Thymus (tissue), 11 donors: ENCODE results near the gene ZMYND10. TPM values are rescaled to one million over a fixed set of nuclear protein-coding genes. Genes with fewer than 3 reads are reported as not detected.
A peak's percentile ranks its signal among the peaks of the same experiment; 100 is the strongest.

Source experiments
- DNase-seq, 9 donors: peaks; one replicate each; pipeline ENCODE4 v3.0.0-alpha.2; 2013; ENCODE audit warnings: low spot score in 9 of 9, low read depth in 6 of 9, missing footprints in 1 of 9
- H3K27ac ChIP-seq, 2 donors: one replicate each; pipeline ENCODE4 v1.5.1; 2013; ENCODE audit warnings: control low read depth in 1 of 2, low read depth in 1 of 2, low read length in 1 of 2, mild to moderate bottlenecking in 1 of 2, moderate library complexity in 1 of 2
- H3K27me3 ChIP-seq, 2 donors: one replicate each; pipeline ENCODE4 v1.5.1; 2013; ENCODE audit warnings: low read length in 1 of 2; ENCODE audit not compliant: control insufficient read depth in 2 of 2, insufficient read depth in 1 of 2
- H3K36me3 ChIP-seq, 2 donors: one replicate each; pipeline ENCODE4 v1.5.1; 2013; ENCODE audit warnings: low read length in 1 of 2, mild to moderate bottlenecking in 1 of 2, moderate library complexity in 1 of 2; ENCODE audit not compliant: control insufficient read depth in 2 of 2, insufficient read depth in 2 of 2
- H3K4me1 ChIP-seq, 2 donors: one replicate each; pipeline ENCODE4 v1.5.1; 2013; ENCODE audit warnings: low read length in 2 of 2; ENCODE audit not compliant: control insufficient read depth in 2 of 2, insufficient read depth in 2 of 2
- H3K4me3 ChIP-seq, 2 donors: one replicate each; pipeline ENCODE4 v1.5.1; 2013; ENCODE audit warnings: low read length in 2 of 2, control low read depth in 1 of 2, mild to moderate bottlenecking in 1 of 2
- H3K9me3 ChIP-seq, 2 donors: one replicate each; pipeline ENCODE4 v1.5.1; 2013; ENCODE audit warnings: low read length in 1 of 2, mild to moderate bottlenecking in 1 of 2; ENCODE audit not compliant: control insufficient read depth in 2 of 2, insufficient read depth in 1 of 2
- WGBS: extraction: QIAGEN DNeasy Blood & Tissue Kit; methylation state at CpG from one replicate; pipeline ENCODE4 v1.1.7; 2013; 5-methylcytosine and 5-hydroxymethylcytosine counted together
- polyA plus RNA-seq: library from polyadenylated mRNA; stranded (reverse); fragments of 200-250 nt; gene quantifications from one replicate; pipeline ENCODE4 v1.2.3, GENCODE V29; 2013
- total RNA-seq: library from RNA; stranded (reverse); fragments of 120-200 nt; gene quantifications from one replicate; pipeline ENCODE4 v1.2.4, GENCODE V29; 2013
- donor health status: healthy.

Gene ZMYND10
- total and polyA plus RNA-seq, 2 donors = 0.66 to 5.5 TPM

DNA sequence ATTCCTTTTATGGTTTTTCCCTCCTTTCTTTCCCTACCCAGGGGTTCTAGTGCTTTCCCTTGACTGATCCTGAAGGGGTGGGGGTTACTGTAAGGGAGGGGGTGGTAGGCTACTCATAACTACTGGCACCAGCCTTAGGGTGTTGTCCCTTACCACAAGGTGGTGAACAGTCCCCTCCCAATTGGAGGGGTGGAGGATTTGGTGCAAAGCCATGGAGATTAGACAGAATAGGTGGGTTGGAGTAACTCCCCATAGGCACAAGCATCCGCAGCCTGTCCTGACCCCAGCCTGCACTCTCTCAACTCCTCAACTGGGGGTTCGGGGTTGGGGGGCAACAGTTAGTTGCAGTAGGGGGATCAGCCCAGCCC is 20.4 kb downstream of the ZMYND10 start:
- peaks cover 25 to 28% of the 10 kb centered on the region in 2 donors for H3K36me3 ChIP-seq
- H3K27ac ChIP-seq = no peak overlapping the region
- H3K27me3 ChIP-seq = no peaks in the 10 kb centered on the region
- no peak for DNase-seq
- peaks cover 0 to 4% of the 10 kb centered on the region in 2 donors for H3K9me3 ChIP-seq
- peaks cover 14 to 37% of the 10 kb centered on the region in 2 donors for H3K4me1 ChIP-seq
- 95% methylated on average over 2 of the region's 2 CpGs for WGBS
- no peak overlapping the region for H3K4me3 ChIP-seq

DNA sequence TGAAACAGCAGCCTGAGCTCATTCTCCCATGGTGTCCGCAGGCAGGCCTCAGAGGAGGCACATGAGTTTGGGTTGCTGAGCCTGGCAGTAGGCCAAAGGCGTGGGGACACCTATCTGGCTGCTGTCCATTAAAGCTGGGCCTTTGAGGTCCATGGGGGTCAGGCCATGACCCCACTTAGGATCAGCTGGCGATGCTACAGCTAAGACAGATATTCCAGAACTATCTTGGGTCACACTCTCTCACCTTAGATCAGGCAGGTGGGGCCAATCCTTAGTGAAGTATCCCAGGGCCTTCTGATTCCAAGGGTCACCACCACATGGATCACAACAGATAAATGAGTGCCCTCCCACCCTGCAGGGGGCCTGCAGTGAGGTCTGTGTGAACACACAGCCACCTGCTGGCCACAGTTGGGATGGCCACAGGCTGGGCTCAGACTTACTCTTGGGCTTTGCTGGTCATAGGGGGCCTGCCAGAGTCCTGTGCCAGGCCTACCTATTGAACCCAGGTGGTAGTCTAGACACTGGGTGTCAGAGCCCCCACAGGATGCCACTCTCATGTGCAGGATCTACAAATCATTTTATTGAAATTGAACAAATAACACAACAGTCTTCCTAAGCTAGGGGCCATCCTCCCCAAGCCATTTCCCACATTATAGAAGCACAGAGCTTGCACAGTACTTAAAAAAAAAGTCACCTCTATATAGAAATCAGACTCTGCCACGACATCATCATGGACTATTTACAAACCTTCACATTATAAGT is 21.0 kb downstream of the ZMYND10 start:
- WGBS = 74% methylated on average over 4 of the region's 4 CpGs
- H3K36me3 ChIP-seq = peaks cover 19 to 23% of the 10 kb centered on the region in 2 donors
- peaks cover 14 to 40% of the 10 kb centered on the region in 2 donors for H3K4me1 ChIP-seq
- no peaks in the 10 kb centered on the region for H3K27me3 ChIP-seq
- peaks cover 0 to 4% of the 10 kb centered on the region in 2 donors for H3K9me3 ChIP-seq
- H3K4me3 ChIP-seq = no peak overlapping the region
- peak overlapping the region in 1 of 2 donors; percentile 37 for H3K27ac ChIP-seq
- peak in 2 of 9 donors; percentile 60 to 61 for DNase-seq

DNA sequence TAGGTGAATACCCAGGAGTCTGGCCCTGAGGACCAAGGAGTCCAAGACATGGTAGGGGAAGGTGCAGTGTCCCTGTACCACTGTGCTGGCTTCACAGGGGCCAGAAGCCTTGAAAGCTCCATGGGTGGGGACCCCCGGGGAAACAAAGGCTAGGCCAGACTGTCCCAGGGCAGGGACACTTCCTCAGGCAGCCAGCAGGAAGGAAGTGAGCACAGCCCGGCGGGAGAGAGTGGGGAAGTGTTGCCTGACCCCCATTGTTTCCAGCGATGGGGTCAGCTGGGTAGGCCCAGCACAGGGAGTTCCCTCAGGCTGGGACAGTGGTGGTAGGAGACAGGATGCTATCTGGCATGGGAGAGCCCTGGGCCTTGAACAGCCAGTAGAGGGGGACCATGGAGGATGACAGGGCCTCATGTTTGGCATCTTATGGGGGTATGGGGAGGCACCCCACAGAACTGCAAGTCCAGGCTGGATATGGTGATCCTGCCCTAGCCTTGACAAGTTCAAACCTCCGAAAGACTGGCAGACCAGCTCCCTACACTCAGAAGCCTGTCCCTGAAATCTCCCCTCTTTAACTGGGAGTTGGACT is 21.8 kb downstream of the ZMYND10 start:
- no peak overlapping the region for H3K4me3 ChIP-seq
- H3K36me3 ChIP-seq = peaks cover 18 to 20% of the 10 kb centered on the region in 2 donors
- WGBS = 82% methylated on average over 5 of the region's 5 CpGs

DNA sequence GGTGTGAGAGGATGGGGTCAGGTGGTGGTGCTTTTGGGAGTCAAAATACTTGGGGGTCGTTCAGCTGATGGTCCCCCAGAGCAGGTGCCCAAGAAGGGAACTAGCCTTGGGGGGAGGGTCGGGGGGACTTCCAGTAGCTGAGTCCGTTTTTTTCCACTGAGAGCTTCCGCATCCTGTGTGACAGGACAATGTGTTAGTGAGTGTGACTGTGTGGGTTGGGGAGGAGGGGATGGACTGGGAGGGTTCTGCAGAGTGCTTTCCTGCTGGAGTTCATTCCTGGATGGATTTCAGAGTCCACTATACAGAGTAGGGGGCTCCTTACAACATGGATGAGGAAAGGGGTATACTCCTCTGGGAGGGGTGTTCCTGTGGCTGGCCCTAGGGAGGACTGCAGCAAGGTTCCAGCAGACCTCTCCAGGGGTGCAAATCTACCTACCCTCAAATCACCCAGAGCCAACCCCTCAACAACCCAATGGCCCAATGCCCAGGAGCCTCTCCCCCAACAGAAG is 22.4 kb downstream of the ZMYND10 start:
- 82% methylated on average over 4 of the region's 4 CpGs for WGBS
- H3K27ac ChIP-seq = peak overlapping the region in 1 of 2 donors; percentile 22
- peaks cover 0 to 2% of the 10 kb centered on the region in 2 donors for H3K9me3 ChIP-seq
- H3K36me3 ChIP-seq = peaks cover 18 to 20% of the 10 kb centered on the region in 2 donors
- H3K27me3 ChIP-seq = no peaks in the 10 kb centered on the region
- H3K4me3 ChIP-seq = no peak overlapping the region
- DNase-seq = no peak
- peaks cover 14 to 40% of the 10 kb centered on the region in 2 donors for H3K4me1 ChIP-seq

More for the DNA sequence above, 21.8 kb downstream of the ZMYND10 start:
- peaks cover 14 to 46% of the 10 kb centered on the region in 2 donors for H3K4me1 ChIP-seq
- DNase-seq = no peak
- peak overlapping the region in 1 of 2 donors; percentile 37 for H3K27ac ChIP-seq
- no peaks in the 10 kb centered on the region for H3K27me3 ChIP-seq
- peaks cover 0 to 4% of the 10 kb centered on the region in 2 donors for H3K9me3 ChIP-seq

DNA sequence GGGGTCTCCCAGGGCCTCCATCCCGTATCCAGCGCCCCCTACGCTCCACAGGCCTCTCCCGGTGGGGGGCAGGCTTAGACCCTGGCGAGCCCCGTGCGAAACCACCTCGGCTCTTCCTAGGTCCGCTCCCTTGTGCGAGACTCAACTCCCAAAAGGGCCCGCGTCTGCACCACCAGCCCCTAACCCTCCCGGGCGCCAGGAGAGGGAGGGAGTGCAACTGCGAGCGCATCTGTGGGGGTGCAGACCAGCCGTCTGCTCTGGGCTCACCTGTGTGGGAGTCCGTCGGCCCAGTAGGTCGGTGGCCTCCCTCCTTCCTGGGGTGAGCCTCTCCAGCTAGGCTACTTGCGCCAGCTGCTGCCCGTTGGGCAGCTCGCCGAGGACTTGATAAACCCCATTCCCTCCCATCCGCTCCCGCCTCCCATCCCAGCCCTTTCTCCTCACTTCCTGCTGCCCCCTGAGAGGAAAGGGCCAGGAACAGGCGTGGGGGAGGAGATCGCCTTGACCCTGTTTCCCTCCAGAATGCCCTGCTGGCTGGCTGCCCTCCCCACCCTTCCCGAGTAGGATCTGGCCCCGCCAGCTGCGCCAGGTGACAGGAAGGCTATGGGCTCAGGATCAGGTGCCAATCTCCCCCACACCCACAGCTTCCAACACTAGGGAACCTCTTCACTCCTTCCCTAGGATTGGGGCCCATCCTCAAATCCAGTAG is 23.0 kb downstream of the ZMYND10 start, which contains the start of gene HYAL2:
Gene HYAL2, minus strand, starts transcription at position 360 of the 706 bp plus-strand sequence. CDS start 2,256 bp downstream, outside the sequence.
- H3K4me3 ChIP-seq = peak within 1 kb of the TSS; percentile 71 to 75
- H3K36me3 ChIP-seq = peaks cover 18 to 20% of the 10 kb centered on the region in 2 donors
- H3K27ac ChIP-seq = peak within 1 kb of the TSS in 1 of 2 donors; percentile 80
- H3K4me1 ChIP-seq = peaks cover 14 to 38% of the 10 kb centered on the region in 2 donors
- 83% methylated on average over 31 of the region's 31 CpGs for WGBS
- no peaks in the 10 kb centered on the region for H3K27me3 ChIP-seq
- no peaks in the 10 kb centered on the region for H3K9me3 ChIP-seq
- no peak for DNase-seq

DNA sequence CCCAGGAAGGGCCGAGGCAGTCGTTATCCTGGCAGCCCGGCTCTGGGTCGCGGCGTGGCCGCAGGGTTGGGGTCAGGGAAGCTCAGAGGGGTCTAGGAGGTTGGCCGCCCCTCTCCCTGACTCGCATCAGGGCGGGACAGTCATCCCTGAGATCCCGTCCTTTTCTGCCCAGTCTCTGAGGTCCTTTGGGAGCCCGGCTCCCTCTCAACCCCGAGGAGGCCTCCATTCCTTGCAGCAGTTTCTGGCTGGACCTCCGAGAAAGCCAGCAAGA is 23.5 kb downstream of the ZMYND10 start:
- Histone ChIP-seq H3K4me3 (peak overlapping the region; percentile 71 to 75), H3K27me3 (no peaks in the 10 kb centered on the region), H3K27ac (no peak overlapping the region), H3K9me3 (no peaks in the 10 kb centered on the region), H3K36me3 (peaks cover 18 to 20% of the 10 kb centered on the region in 2 donors), H3K4me1 (peaks cover 9 to 33% of the 10 kb centered on the region in 2 donors)
- no peak for DNase-seq
- WGBS = 56% methylated on average over 14 of the region's 14 CpGs

DNA sequence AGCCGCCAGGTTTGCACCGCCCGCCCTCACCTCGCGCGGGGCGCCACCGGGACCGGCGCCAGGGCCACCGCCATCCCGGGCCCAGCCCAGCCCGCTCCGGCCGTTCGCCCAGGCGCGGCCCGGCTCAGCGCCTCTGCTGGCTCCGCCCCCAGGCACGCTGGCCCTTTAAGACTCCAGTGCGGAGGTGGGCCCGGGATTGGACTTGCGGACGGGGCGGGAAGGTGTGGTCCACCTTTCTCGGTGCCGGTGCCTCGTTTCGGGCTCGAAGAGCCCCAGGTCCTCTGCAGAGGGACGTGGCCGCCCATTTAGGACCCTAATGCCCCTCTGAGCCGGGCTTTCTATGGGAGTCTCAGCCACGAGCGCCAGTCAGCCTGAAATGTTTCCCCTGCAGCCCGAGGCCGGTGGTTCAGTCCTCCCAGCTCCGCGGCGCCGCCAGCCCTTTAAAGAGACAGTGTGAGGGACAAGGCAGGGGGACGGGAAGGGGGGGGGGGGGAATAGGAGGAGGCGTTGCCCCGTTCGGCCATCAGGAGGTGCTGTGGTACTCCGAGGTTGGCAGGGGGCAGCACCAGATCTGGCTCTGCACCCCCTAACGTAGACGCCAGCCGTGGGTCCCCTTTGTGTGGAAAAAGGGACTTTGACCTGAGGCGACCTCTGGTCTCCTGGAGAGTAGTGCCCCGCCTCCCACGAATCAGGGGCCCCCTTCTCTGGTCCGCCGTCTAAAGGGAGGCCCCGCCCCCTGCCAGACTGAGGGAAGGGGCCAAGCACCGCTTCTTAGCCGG is 24.0 kb downstream of the ZMYND10 start:
- H3K36me3 ChIP-seq = peaks cover 18 to 20% of the 10 kb centered on the region in 2 donors
- 2% methylated on average over 59 of the region's 59 CpGs for WGBS
- H3K4me3 ChIP-seq = peak overlapping the region; percentile 71 to 75
- DNase-seq = peak in 7 of 9 donors; percentile 76 to 93 (median 81)
- H3K9me3 ChIP-seq = no peaks in the 10 kb centered on the region
- H3K4me1 ChIP-seq = peaks cover 8 to 30% of the 10 kb centered on the region in 2 donors
- peak overlapping the region; percentile 44 to 80 for H3K27ac ChIP-seq
- H3K27me3 ChIP-seq = no peaks in the 10 kb centered on the region

DNA sequence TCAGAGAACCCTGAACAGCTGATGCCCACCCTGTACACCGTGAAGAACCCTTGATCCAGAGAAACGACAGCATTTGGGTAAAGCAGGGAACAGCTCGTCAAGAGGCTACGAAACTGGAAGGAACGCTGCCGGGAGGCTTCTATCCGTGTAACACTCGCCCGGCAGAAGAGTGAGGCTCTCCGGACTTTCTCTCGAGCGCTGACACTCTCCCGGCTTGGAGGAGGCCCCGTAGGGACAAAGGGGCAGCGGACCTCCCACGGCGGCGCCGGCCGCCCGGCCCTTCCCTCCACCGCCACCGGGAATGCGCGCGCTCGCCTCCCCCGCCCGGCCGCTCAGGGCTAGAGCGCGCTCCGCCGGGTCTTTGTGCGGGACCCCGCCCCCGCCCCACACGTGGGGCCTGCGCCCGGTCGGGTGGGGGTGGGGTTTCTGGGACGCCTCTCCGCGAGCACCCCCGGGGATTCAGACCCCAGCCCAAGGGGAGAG is 24.6 kb downstream of the ZMYND10 start:
- peak overlapping the region in 1 of 2 donors; percentile 44 for H3K27ac ChIP-seq
- peaks cover 8 to 30% of the 10 kb centered on the region in 2 donors for H3K4me1 ChIP-seq
- no peaks in the 10 kb centered on the region for H3K9me3 ChIP-seq
- no peaks in the 10 kb centered on the region for H3K27me3 ChIP-seq
- H3K4me3 ChIP-seq = peak overlapping the region; percentile 71 to 75
- DNase-seq = peak in 6 of 9 donors; percentile 67 to 86 (median 78)
- H3K36me3 ChIP-seq = peaks cover 13 to 14% of the 10 kb centered on the region in 2 donors
- WGBS = under 1% methylated on average over 45 of the region's 45 CpGs
